ENCODE results near the gene C9orf85. TPM values are rescaled to one million over a fixed set of nuclear protein-coding genes. Genes with fewer than 3 reads are reported as not detected.

C9orf85 gene, protein sequence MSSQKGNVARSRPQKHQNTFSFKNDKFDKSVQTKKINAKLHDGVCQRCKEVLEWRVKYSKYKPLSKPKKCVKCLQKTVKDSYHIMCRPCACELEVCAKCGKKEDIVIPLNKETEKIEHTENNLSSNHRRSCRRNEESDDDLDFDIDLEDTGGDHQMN
- total RNA-seq = 11.7 and 12.9 TPM in 2 replicates

DNA sequence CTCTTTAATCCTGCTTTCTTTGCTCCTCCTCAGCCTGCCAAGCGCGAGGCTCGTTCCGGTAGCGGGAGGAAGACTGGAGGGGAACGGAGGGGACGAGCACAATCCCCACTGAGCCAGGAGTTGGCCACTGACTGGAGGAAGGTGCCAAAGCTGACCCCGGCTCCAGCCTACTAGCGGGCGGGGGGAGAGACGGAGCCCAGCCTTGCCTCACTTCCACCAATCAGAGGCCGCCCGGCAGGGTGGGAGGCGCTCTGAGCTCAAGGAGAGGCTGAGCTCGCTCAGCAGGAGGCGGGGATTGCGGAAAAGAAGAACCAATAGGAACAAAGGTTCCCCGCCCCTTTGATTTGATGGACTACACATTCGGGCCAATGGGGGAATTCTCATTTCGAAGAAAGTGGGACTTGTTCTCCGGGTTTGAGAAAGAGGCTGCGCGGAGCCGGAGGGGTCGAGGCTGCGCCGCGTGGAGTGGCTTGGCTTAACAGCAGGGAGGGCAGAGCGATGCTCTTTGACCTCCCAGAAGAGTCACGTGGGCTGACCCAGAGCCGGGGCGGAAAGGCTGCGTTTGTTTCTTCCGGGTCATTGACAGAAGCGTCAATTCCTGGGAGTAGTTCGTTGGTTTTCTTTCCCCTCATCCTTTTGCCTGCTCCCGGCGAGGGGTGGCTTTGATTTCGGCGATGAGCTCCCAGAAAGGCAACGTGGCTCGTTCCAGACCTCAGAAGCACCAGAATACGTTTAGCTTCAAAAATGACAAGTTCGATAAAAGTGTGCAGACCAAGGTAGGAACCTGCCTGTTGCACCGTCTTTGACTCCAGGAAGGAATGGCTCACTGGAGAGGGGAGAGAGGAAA, at the start of gene C9orf85, which contains the start of gene ABHD17B:
Gene C9orf85, plus strand, starts transcription at position 579 of the 847 bp plus-strand sequence. Its CDS starts 96 bp downstream, at position 675.
Gene ABHD17B, minus strand, starts transcription at position 133 of the 847 bp plus-strand sequence. CDS start 36,113 bp downstream, outside the sequence.

Other genes starting within 250 kb of the C9orf85 start
- gene CEMIP2, start 143.1 kb upstream of the C9orf85 start, total RNA-seq = 14.5 and 30.8 TPM in 2 replicates
- gene ABHD17B, start 446 bp upstream of the C9orf85 start, total RNA-seq = 14.0 and 19.4 TPM in 2 replicates
- gene C9orf57, start 149.0 kb downstream of the C9orf85 start, total RNA-seq = not detected in 2 replicates
- 0.21 and 0.33 TPM in 2 replicates for gene GDA, start 237.8 kb downstream of the C9orf85 start, total RNA-seq

All from airway epithelial cell (primary cell).